GM12878 (cell line): Measurements from ENCODE around the gene PPOX. TPM values are rescaled to one million over a fixed set of nuclear protein-coding genes. Genes with fewer than 3 reads are reported as not detected.

Experiments used
- CUX1 ChIP-seq: IDR thresholded peaks from 2 replicates; pipeline ENCODE4 v1.6.1; 2012; ENCODE audit warnings: improper control_type of control experiment, low read depth, low read length; ENCODE audit not compliant: insufficient replicate concordance
- E2F8 ChIP-seq: fragments of 450-650 bp; IDR thresholded peaks from 2 replicates; pipeline ENCODE4 v1.6.1; 2018; ENCODE audit warnings: mild to moderate bottlenecking, low read depth, moderate library complexity; ENCODE audit not compliant: partially characterized antibody
- EED ChIP-seq: sonication (generic); IDR thresholded peaks from 2 replicates; pipeline ENCODE4 v1.6.1; 2016; ENCODE audit warnings: antibody characterized with exemption, low read depth
- ETV6 ChIP-seq, 2 experiments: fragments of 450-650 bp in 1 of 2; IDR thresholded peaks in 1 of 2; conservative IDR thresholded peaks in 1 of 2; 2 replicates each; pipeline ENCODE4 v1.6.1; 2014; ENCODE audit warnings: antibody characterized with exemption in 1 of 2, borderline replicate concordance in 1 of 2, low read depth in 1 of 2, mild to moderate bottlenecking in 1 of 2, moderate library complexity in 1 of 2
- FOXK2 ChIP-seq: fragments of 450-650 bp; IDR thresholded peaks from 2 replicates; pipeline ENCODE4 v1.6.1; 2017; ENCODE audit warnings: mild to moderate bottlenecking, moderate library complexity
- HDAC2 ChIP-seq: fragments of 200-600 bp; sonication (generic); IDR thresholded peaks from 2 replicates; pipeline ENCODE4 v1.6.1; 2017
- HSF1 ChIP-seq: fragments of 150-350 bp; IDR thresholded peaks from 2 replicates; pipeline ENCODE4 v1.6.1; 2014; ENCODE audit warnings: mild to moderate bottlenecking, low read depth, low read length
- IRF5 ChIP-seq: fragments of 450-650 bp; IDR thresholded peaks from 2 replicates; pipeline ENCODE4 v1.6.1; 2017; ENCODE audit warnings: borderline replicate concordance
- JUND ChIP-seq: IDR thresholded peaks from 2 replicates; pipeline ENCODE4 v1.6.1; 2012; ENCODE audit warnings: low read depth, mild to moderate bottlenecking, low read length, improper control_type of control experiment, moderate library complexity
- KDM1A ChIP-seq: fragments of 200-600 bp; sonication (generic); IDR thresholded peaks from 2 replicates; pipeline ENCODE4 v1.6.1; 2016; ENCODE audit warnings: borderline replicate concordance
- NRF1 ChIP-seq: conservative IDR thresholded peaks from 2 replicates; pipeline ENCODE4 v1.6.1; 2011; ENCODE audit warnings: mild to moderate bottlenecking, low read depth, low read length, improper control_type of control experiment
- SMAD5 ChIP-seq: IDR thresholded peaks from 2 replicates; pipeline ENCODE4 v1.6.1; 2016; ENCODE audit warnings: antibody characterized with exemption, low read depth
- SREBF1 ChIP-seq: IDR thresholded peaks from 2 replicates; pipeline ENCODE4 v1.6.1; 2012; ENCODE audit warnings: mild to moderate bottlenecking, low read length
- SREBF2 ChIP-seq: IDR thresholded peaks from 2 replicates; pipeline ENCODE4 v1.6.1; 2012; ENCODE audit warnings: mild to moderate bottlenecking, low read length
- STAT3 ChIP-seq: IDR thresholded peaks from 2 replicates; pipeline ENCODE4 v1.6.1; 2011; ENCODE audit warnings: low read depth, low read length, improper control_type of control experiment
- TARDBP ChIP-seq: IDR thresholded peaks from 2 replicates; pipeline ENCODE4 v1.6.1; 2016; ENCODE audit warnings: borderline replicate concordance
- TBL1XR1 ChIP-seq: IDR thresholded peaks from 2 replicates; pipeline ENCODE4 v1.6.1; 2012; ENCODE audit warnings: low read depth, low read length, improper control_type of control experiment
- polyA plus RNA-seq, 11 experiments: library from polyadenylated mRNA; depleted of rRNA in 4 of 11; unstranded in 6 of 11; stranded (reverse) in 5 of 11; fragments of >200 nt; fragmentation: Nextera tagmentation in 4 of 11; fragmentation: Illumina TruSeq in 1 of 11; extraction: Ambion mirVana in 4 of 11; extraction: Trizol in 1 of 11; gene quantifications; 1 replicate in 1 of 11; 2 replicates in 10 of 11; pipeline versions ENCODE4 v1.2.1 to v1.2.3, GENCODE V29; 2011 to 2016; ENCODE audit warnings: inconsistent platforms in 2 of 11, missing spikeins in 2 of 11, low read depth in 1 of 11
- total RNA-seq, 4 experiments: library from RNA; depleted of rRNA in 3 of 4; stranded (reverse); fragments of >200 nt in 3 of 4; fragmentation: Illumina TruSeq in 1 of 4; extraction: Trizol in 1 of 4; gene quantifications; 2 replicates each; pipeline versions ENCODE4 v1.2.1 to v1.2.3, GENCODE V29; 2013 to 2021

The PPOX gene
- total and polyA plus RNA-seq, 10 of the 15 experiments (the other 5 are each of a cell fraction or from before 2014, with no cell fraction given), result 8.9 to 31.5 (median 20.3) TPM

- no peak for TF ChIP-seq SREBF2
- peak in 1 of 2 experiments; percentile 90; a peak in 2 of 4 replicates for TF ChIP-seq ETV6 (conservative IDR thresholded peaks at IDR 0.05 in 1 of 2, IDR thresholded peaks at IDR 0.05 in 1 of 2; ENCODE audit: borderline replicate concordance in 1 of 2, low read depth in 1 of 2)
- no peak for TF ChIP-seq JUND
- no peak for TF ChIP-seq SREBF1
- TF ChIP-seq NRF1, result no peak
- TF ChIP-seq CUX1, result peak; percentile 34
- no peak for TF ChIP-seq TBL1XR1
- no peak for TF ChIP-seq STAT3
- TF ChIP-seq KDM1A, result no peak
- TF ChIP-seq HSF1, result no peak
- no peak for TF ChIP-seq SMAD5
- no peak for TF ChIP-seq IRF5
- peak; percentile 72 for TF ChIP-seq EED
- no peak for TF ChIP-seq TARDBP
- no peak for TF ChIP-seq FOXK2
- no peak for TF ChIP-seq E2F8
- TF ChIP-seq HDAC2, result no peak
These were observed 19.6 kb downstream of the PPOX start (continued) for GRCh38 chr1:161185732-161186311.
